Breast epithelium (tissue), 4 donors: Measurements from ENCODE around the gene METRNL. TPM values are rescaled to one million over a fixed set of nuclear protein-coding genes. Genes with fewer than 3 reads are reported as not detected.

ENCODE experiments used
- DNase-seq, 2 donors: peaks; one replicate each; pipeline ENCODE4 v3.0.0-alpha.2; 2019; ENCODE audit warnings: low spot score in 2 of 2
- H3K27ac ChIP-seq, 2 donors: fragments of 200-600 bp; sonication (generic) in 1 of 2; one replicate each; pipeline ENCODE4 v1.5.1; 2016 to 2019; ENCODE audit warnings: mild to moderate bottlenecking in 1 of 2
- H3K27me3 ChIP-seq, 2 donors: fragments of 200-600 bp; sonication (generic) in 1 of 2; one replicate each; pipeline versions ENCODE4 v1.5.1 to v1.6.0; 2017 to 2019; ENCODE audit warnings: control low read depth in 1 of 2, mild to moderate bottlenecking in 1 of 2
- H3K36me3 ChIP-seq: fragments of 200-600 bp; one replicate; pipeline ENCODE4 v1.5.1; 2019
- H3K4me1 ChIP-seq, 2 donors: fragments of 200-600 bp; sonication (generic); one replicate each; pipeline ENCODE4 v1.5.1; 2016 to 2019; ENCODE audit warnings: control low read depth in 1 of 2
- H3K4me3 ChIP-seq, 3 donors: fragments of 200-600 bp; sonication (generic); 1 replicate in 2 of 3; 2 replicates in 1 of 3; pipeline ENCODE4 v1.5.1; 2016 to 2019; ENCODE audit warnings: mild to moderate bottlenecking in 3 of 3, moderate library complexity in 2 of 3
- H3K9me3 ChIP-seq, 2 donors: fragments of 200-600 bp; sonication (generic) in 1 of 2; one replicate each; pipeline ENCODE4 v1.5.1; 2016 to 2019; ENCODE audit warnings: control low read depth in 1 of 2
- POLR2A ChIP-seq: fragments of 450-650 bp; IDR thresholded peaks from one replicate; pipeline ENCODE4 v1.6.1; 2016; ENCODE audit warnings: antibody characterized with exemption, mild to moderate bottlenecking, moderate library complexity
- POLR2AphosphoS5 ChIP-seq, 3 donors: sonication (generic); formaldehyde crosslinking; IDR thresholded peaks; one replicate each; pipeline ENCODE4 v1.6.1; 2017; ENCODE audit warnings: antibody characterized with exemption in 3 of 3
- intact Hi-C: fragments of 100-400 bp; cut with DNase I; formaldehyde crosslinking; loops from one replicate; pipeline ENCODE4 v1.15.1; 2023; ENCODE audit warnings: low total_unique reads
- total RNA-seq, 3 donors: library from RNA; depleted of rRNA; stranded (reverse); fragments of >200 nt; gene quantifications; one replicate each; pipeline ENCODE4 v1.1.0, GENCODE V29; 2016
- TF ChIP-seq, protein P1 (sequence below), 3 donors: fragments of 450-650 bp; IDR thresholded peaks; one replicate each; pipeline ENCODE4 v1.5.1; 2016 to 2017; ENCODE audit warnings: antibody characterized with exemption in 3 of 3, mild to moderate bottlenecking in 3 of 3, moderate library complexity in 3 of 3

Gene METRNL
- total RNA-seq, 3 donors from 2014 or later, result 41.6 to 102 (median 54.1) TPM

DNA sequence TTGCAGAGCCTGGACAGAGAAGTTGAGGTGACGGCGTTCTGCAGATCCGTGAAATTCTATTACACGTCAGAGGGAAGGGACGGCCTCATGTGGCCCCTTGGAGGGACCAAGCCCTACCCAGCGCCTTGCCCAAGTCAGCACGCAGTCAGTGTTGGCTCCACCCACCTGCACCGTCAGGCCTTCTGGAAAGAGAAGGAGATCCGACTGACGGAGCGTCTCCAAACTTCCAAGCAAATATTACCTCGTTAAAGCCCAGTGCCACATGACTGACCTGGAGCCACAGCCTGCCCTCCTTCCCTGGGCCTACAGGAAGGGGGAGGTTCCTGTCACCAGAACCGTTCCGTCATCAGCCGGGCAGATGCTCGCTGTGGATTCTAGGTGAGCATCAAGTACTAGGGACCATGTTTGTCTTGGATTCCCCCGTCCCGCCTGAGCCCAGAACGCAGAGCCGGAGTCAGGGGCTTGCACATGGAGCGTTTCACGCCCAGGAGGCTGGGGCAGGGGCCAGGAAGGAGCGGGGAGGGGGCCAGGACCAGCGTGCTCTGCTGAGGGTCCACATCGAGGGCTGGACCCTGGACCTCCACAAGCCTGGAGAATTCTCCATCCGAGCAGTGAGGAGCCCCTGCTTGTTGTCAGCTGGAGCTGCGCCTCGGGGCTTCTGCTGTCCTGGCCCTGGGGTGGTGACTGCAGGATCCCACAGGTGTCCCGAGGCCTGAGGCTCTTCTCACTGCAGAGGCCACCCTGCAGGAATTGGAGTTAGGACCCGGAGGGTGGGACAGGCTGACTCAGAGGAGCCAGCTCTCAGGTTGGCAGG, 22.6 kb upstream of the METRNL start:
- peak in 1 of 2 donors; percentile 40 for DNase-seq
- no peaks in the 10 kb centered on the region for H3K4me1 ChIP-seq
- H3K9me3 ChIP-seq, result no peaks in the 10 kb centered on the region
- H3K27ac ChIP-seq, result no peak overlapping the region
- no peaks in the 10 kb centered on the region for H3K27me3 ChIP-seq
- intact Hi-C loops, result no loop called here
- no peaks in the 10 kb centered on the region for H3K36me3 ChIP-seq
- no peak overlapping the region for H3K4me3 ChIP-seq
- TF ChIP-seq POLR2A (no peak), POLR2AphosphoS5 (IDR thresholded peaks at IDR 0.05) (no peak)
- TF ChIP-seq, protein P1, sequence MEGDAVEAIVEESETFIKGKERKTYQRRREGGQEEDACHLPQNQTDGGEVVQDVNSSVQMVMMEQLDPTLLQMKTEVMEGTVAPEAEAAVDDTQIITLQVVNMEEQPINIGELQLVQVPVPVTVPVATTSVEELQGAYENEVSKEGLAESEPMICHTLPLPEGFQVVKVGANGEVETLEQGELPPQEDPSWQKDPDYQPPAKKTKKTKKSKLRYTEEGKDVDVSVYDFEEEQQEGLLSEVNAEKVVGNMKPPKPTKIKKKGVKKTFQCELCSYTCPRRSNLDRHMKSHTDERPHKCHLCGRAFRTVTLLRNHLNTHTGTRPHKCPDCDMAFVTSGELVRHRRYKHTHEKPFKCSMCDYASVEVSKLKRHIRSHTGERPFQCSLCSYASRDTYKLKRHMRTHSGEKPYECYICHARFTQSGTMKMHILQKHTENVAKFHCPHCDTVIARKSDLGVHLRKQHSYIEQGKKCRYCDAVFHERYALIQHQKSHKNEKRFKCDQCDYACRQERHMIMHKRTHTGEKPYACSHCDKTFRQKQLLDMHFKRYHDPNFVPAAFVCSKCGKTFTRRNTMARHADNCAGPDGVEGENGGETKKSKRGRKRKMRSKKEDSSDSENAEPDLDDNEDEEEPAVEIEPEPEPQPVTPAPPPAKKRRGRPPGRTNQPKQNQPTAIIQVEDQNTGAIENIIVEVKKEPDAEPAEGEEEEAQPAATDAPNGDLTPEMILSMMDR (IDR thresholded peaks at IDR 0.05), result no peak

DNA sequence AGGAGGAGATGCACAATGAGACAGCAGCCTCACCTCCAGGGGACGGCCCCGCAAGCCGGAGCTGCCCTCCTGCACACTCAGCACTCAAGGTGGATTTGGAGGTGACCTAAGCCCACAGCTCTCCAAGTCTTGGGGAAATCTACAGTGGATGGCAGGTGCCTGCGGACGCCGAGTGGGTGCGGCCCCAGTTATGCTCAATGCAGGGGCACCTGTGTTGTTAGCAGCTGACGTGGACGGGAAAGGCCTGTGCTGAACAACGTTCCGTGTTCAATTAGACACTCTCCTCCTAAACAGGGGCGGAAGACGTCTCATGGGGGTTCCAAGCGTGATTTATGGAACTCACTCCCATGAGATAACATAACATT, 22.0 kb upstream of the METRNL start:
- no peaks in the 10 kb centered on the region for H3K27me3 ChIP-seq
- H3K36me3 ChIP-seq, result no peaks in the 10 kb centered on the region
- H3K4me3 ChIP-seq, result no peak overlapping the region
- no peaks in the 10 kb centered on the region for H3K4me1 ChIP-seq
- intact Hi-C loops, result no loop called here
- no peak overlapping the region for H3K27ac ChIP-seq
- no peak for DNase-seq
- TF ChIP-seq POLR2AphosphoS5 (IDR thresholded peaks at IDR 0.05) (no peak), POLR2A (no peak)
- TF ChIP-seq, protein P1 (IDR thresholded peaks at IDR 0.05), result no peak
- no peaks in the 10 kb centered on the region for H3K9me3 ChIP-seq

DNA sequence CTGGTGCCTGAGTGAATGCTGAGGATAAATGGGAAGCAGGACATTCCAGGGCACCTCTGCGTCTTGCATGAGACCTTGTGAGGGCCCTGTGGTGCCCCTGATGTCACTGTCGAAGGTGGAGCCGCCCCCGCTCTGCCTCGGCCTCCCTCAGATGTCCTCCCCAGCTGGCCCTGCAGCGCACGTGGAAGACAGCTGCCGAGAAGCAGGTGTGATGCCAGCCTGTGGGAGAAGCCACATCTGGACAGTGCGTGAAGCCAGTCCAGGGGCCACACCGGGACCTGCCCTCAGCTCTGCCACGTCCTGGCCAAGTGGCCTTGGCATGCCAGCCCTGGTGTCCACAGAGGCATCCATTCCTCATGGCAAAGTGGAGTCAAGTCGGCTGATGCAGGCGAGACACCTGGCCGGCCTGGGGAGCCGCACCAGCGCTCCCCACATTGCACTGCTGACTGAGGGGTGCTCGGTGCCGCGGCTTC, 21.6 kb upstream of the METRNL start:
- H3K9me3 ChIP-seq, result no peaks in the 10 kb centered on the region
- H3K36me3 ChIP-seq, result no peaks in the 10 kb centered on the region
- TF ChIP-seq POLR2AphosphoS5 (IDR thresholded peaks at IDR 0.05) (no peak), POLR2A (no peak)
- TF ChIP-seq, protein P1 (IDR thresholded peaks at IDR 0.05), result no peak
- no peaks in the 10 kb centered on the region for H3K27me3 ChIP-seq
- DNase-seq, result no peak
- no peaks in the 10 kb centered on the region for H3K4me1 ChIP-seq
- intact Hi-C loops, result no loop called here
- H3K27ac ChIP-seq, result no peak overlapping the region
- no peak overlapping the region for H3K4me3 ChIP-seq

- no peak overlapping the region for H3K27ac ChIP-seq
- H3K4me3 ChIP-seq, result no peak overlapping the region
- no peaks in the 10 kb centered on the region for H3K27me3 ChIP-seq
- no peaks in the 10 kb centered on the region for H3K4me1 ChIP-seq
- peak in 1 of 2 donors; percentile 46 for DNase-seq
- H3K9me3 ChIP-seq, result no peaks in the 10 kb centered on the region
- intact Hi-C loops, result no loop called here
- no peaks in the 10 kb centered on the region for H3K36me3 ChIP-seq
- no peak for TF ChIP-seq POLR2AphosphoS5 (IDR thresholded peaks at IDR 0.05)
- TF ChIP-seq, protein P1 (IDR thresholded peaks at IDR 0.05), result no peak
- no peak for TF ChIP-seq POLR2A
These were observed 21.1 kb upstream of the METRNL start for GRCh38 chr17:83058266-83058798.

- no peak for DNase-seq
These were observed 17.8 kb upstream of the METRNL start for GRCh38 chr17:83061586-83061985.

More at GRCh38 chr17:83061586-83061985, 17.8 kb upstream of the METRNL start:
- Histone ChIP-seq H3K4me3 (no peak overlapping the region), H3K27ac (no peak overlapping the region), H3K9me3 (no peaks in the 10 kb centered on the region), H3K36me3 (no peaks in the 10 kb centered on the region), H3K27me3 (no peaks in the 10 kb centered on the region), H3K4me1 (no peaks in the 10 kb centered on the region)
- TF ChIP-seq, protein P1 (IDR thresholded peaks at IDR 0.05), result no peak
- no peak for TF ChIP-seq POLR2A
- TF ChIP-seq POLR2AphosphoS5 (IDR thresholded peaks at IDR 0.05), result no peak
- intact Hi-C loops, result no loop called here
